Smooth muscle cell (in vitro differentiated cells): ENCODE measurements around the gene FCN1. TPM values are rescaled to one million over a fixed set of nuclear protein-coding genes. Genes with fewer than 3 reads are reported as not detected.

Experiments used
- DNase-seq: peaks from one replicate; lab custom pipeline; 2025; ENCODE audit not compliant: unreplicated experiment; lab: John Stamatoyannopoulos, UW
- H2AFZ ChIP-seq: fragments of 200-600 bp; sonication (generic); 2 replicates; pipeline ENCODE4 v1.6.0; 2016; ENCODE audit warnings: antibody characterized with exemption, low read depth, mild to moderate bottlenecking
- H3F3A ChIP-seq: fragments of 200-600 bp; sonication (generic); 2 replicates; pipeline ENCODE4 v1.6.0; 2017; ENCODE audit warnings: antibody characterized with exemption, low read depth
- H3K27ac ChIP-seq: fragments of 200-600 bp; sonication (generic); 2 replicates; pipeline ENCODE4 v1.5.1; 2016; ENCODE audit warnings: low read depth, mild to moderate bottlenecking
- H3K27me3 ChIP-seq: fragments of 200-600 bp; sonication (generic); 2 replicates; pipeline ENCODE4 v1.6.1; 2016; ENCODE audit warnings: low read depth, mild to moderate bottlenecking
- H3K36me3 ChIP-seq: fragments of 200-600 bp; sonication (generic); 2 replicates; pipeline ENCODE4 v1.5.1; 2016; ENCODE audit warnings: low read depth
- H3K4me1 ChIP-seq: fragments of 200-600 bp; sonication (generic); 2 replicates; pipeline ENCODE4 v1.5.1; 2016; ENCODE audit warnings: low read depth
- H3K4me2 ChIP-seq: fragments of 200-600 bp; sonication (generic); 2 replicates; pipeline ENCODE4 v1.6.0; 2016; ENCODE audit warnings: mild to moderate bottlenecking
- H3K4me3 ChIP-seq: fragments of 200-600 bp; sonication (generic); 2 replicates; pipeline ENCODE4 v1.5.1; 2016; ENCODE audit warnings: mild to moderate bottlenecking
- H3K79me2 ChIP-seq: fragments of 200-600 bp; sonication (generic); 2 replicates; pipeline ENCODE4 v1.6.0; 2016; ENCODE audit warnings: low read depth, mild to moderate bottlenecking
- H3K9ac ChIP-seq: fragments of 200-600 bp; sonication (generic); 2 replicates; pipeline ENCODE4 v1.6.0; 2016; ENCODE audit warnings: low read depth
- H3K9me3 ChIP-seq: fragments of 200-600 bp; sonication (generic); replicated peaks from 2 replicates; pipeline ENCODE4 v1.5.1; 2016; ENCODE audit warnings: low read depth
- H4K20me1 ChIP-seq: fragments of 200-600 bp; sonication (generic); 2 replicates; pipeline ENCODE4 v1.6.0; 2016; ENCODE audit warnings: low read depth
- CTCF ChIP-seq: fragments of 200-600 bp; sonication (generic); IDR thresholded peaks from 2 replicates; pipeline ENCODE4 v1.5.1; 2017; ENCODE audit warnings: borderline replicate concordance, mild to moderate bottlenecking, antibody characterized with exemption; ENCODE audit not compliant: insufficient read depth, poor library complexity, severe bottlenecking
- WGBS: methylation state at CpG from one replicate; pipeline ENCODE4 v1.1.7; 2016; ENCODE audit warnings: low lambda C conversion rate; 5-methylcytosine and 5-hydroxymethylcytosine counted together
- polyA plus RNA-seq: library from polyadenylated mRNA; unstranded; fragments of >200 nt; fragmentation: Nextera tagmentation; extraction: Ambion mirVana; gene quantifications from 2 replicates; pipeline ENCODE4 v1.2.1, GENCODE V29; 2016
- total RNA-seq: library from RNA; depleted of rRNA; stranded (reverse); fragments of >200 nt; gene quantifications from 2 replicates; pipeline ENCODE4 v1.2.3, GENCODE V29; 2014

FCN1 gene
- total and polyA plus RNA-seq, 2 experiments from 2014 or later: 0.13 TPM; not detected in 1

- Histone ChIP-seq H3K79me2 (no peaks in the 10 kb centered on the region), H3K4me2 (no peak overlapping the region), H3K9ac (no peak overlapping the region), H3K4me1 (no peaks in the 10 kb centered on the region), H3K4me3 (no peak overlapping the region), H3K27ac (no peak overlapping the region), H3K36me3 (no peaks in the 10 kb centered on the region), H3K9me3 (no peaks in the 10 kb centered on the region), H3F3A (no peaks in the 10 kb centered on the region), H4K20me1 (no peaks in the 10 kb centered on the region), H3K27me3 (no peaks in the 10 kb centered on the region), H2AFZ (no peak overlapping the region)
- WGBS: 93% methylated on average over 22 of the region's 22 CpGs
- no peak for TF ChIP-seq CTCF
- DNase-seq: no peak
These were observed 49.6 kb downstream of the FCN1 start for GRCh38 chr9:134867917-134868750.

- H2AFZ ChIP-seq: no peak overlapping the region
- no peaks in the 10 kb centered on the region for H3K4me1 ChIP-seq
- H3K4me3 ChIP-seq: no peak overlapping the region
- H3K9ac ChIP-seq: no peak overlapping the region
- no peaks in the 10 kb centered on the region for H3K36me3 ChIP-seq
- peaks cover 11% of the 10 kb centered on the region for H3F3A ChIP-seq
- H3K4me2 ChIP-seq: no peak overlapping the region
- no peaks in the 10 kb centered on the region for H3K9me3 ChIP-seq
- no peak for TF ChIP-seq CTCF
- H3K79me2 ChIP-seq: no peaks in the 10 kb centered on the region
- WGBS: 95% methylated on average over 13 of the region's 13 CpGs
- no peaks in the 10 kb centered on the region for H4K20me1 ChIP-seq
- no peak overlapping the region for H3K27ac ChIP-seq
- no peaks in the 10 kb centered on the region for H3K27me3 ChIP-seq
- DNase-seq: no peak
These were observed 52.9 kb downstream of the FCN1 start for GRCh38 chr9:134864821-134865190.

GRCh38 chr9:134863941-134864820, 53.5 kb downstream of the FCN1 start:
- H3F3A ChIP-seq: peaks cover 12% of the 10 kb centered on the region
- H2AFZ ChIP-seq: no peak overlapping the region
- H3K79me2 ChIP-seq: no peaks in the 10 kb centered on the region
- H3K4me2 ChIP-seq: no peak overlapping the region
- H4K20me1 ChIP-seq: no peaks in the 10 kb centered on the region
- H3K27ac ChIP-seq: no peak overlapping the region
- H3K36me3 ChIP-seq: no peaks in the 10 kb centered on the region
- no peaks in the 10 kb centered on the region for H3K27me3 ChIP-seq
- 88% methylated on average over 28 of the region's 28 CpGs for WGBS
- no peaks in the 10 kb centered on the region for H3K4me1 ChIP-seq
- no peak overlapping the region for H3K4me3 ChIP-seq
- H3K9me3 ChIP-seq: no peaks in the 10 kb centered on the region
- no peak for DNase-seq
- no peak overlapping the region for H3K9ac ChIP-seq
- TF ChIP-seq CTCF: no peak
